CD14-positive monocyte (primary cell): ENCODE data around the gene HPGDS. TPM values are rescaled to one million over a fixed set of nuclear protein-coding genes. Genes with fewer than 3 reads are reported as not detected.
A peak's percentile ranks its signal among the peaks of the same experiment; 100 is the strongest.

Experiments used
- DNase-seq, 3 donors: peaks; one replicate each; pipeline ENCODE4 v3.0.0-alpha.2; 2011 to 2022
- H2AFZ ChIP-seq: 2 replicates; pipeline ENCODE4 v1.6.0; 2012; ENCODE audit warnings: mild to moderate bottlenecking, low read depth, low read length, inconsistent platforms; ENCODE audit not compliant: insufficient read depth, poor library complexity, severe bottlenecking
- H3K27ac ChIP-seq, 2 donors: 1 replicate in 1 of 2; 2 replicates in 1 of 2; pipeline ENCODE4 v1.5.1; 2012 to 2013; ENCODE audit warnings: low read length in 2 of 2, control low read depth in 1 of 2, inconsistent platforms in 1 of 2, low read depth in 1 of 2, mild to moderate bottlenecking in 1 of 2
- H3K27me3 ChIP-seq, 2 donors: one replicate each; pipeline versions ENCODE4 v1.6.0 to v1.6.1; 2011 to 2013; ENCODE audit warnings: low read length in 2 of 2; ENCODE audit not compliant: control insufficient read depth in 2 of 2, insufficient read depth in 2 of 2
- H3K36me3 ChIP-seq, 2 donors: replicated peaks in 1 of 2; 1 replicate in 1 of 2; 2 replicates in 1 of 2; pipeline versions ENCODE4 v1.5.1 to v1.6.1; 2012 to 2013; ENCODE audit warnings: low read length in 2 of 2, control low read depth in 1 of 2, inconsistent platforms in 1 of 2, mild to moderate bottlenecking in 1 of 2; ENCODE audit not compliant: insufficient read depth in 2 of 2, control insufficient read depth in 1 of 2
- H3K4me1 ChIP-seq, 2 donors: 1 replicate in 1 of 2; 2 replicates in 1 of 2; pipeline versions ENCODE4 v1.5.1 to v1.6.1; 2012 to 2013; ENCODE audit warnings: low read length in 2 of 2, control low read depth in 1 of 2, inconsistent platforms in 1 of 2, mild to moderate bottlenecking in 1 of 2, moderate library complexity in 1 of 2; ENCODE audit not compliant: insufficient read depth in 2 of 2, control insufficient read depth in 1 of 2
- H3K4me2 ChIP-seq: replicated peaks from 2 replicates; pipeline ENCODE3; 2012; ENCODE audit warnings: low read length, moderate library complexity, mild to moderate bottlenecking; ENCODE audit not compliant: poor library complexity, severe bottlenecking; ENCODE audit errors: extremely low read depth
- H3K4me3 ChIP-seq, 3 experiments: fragments of 200-600 bp in 1 of 3; sonication (generic) in 1 of 3; replicated peaks in 1 of 3; 1 replicate in 2 of 3; 2 replicates in 1 of 3; pipeline ENCODE4 v1.5.1; 2011 to 2013; ENCODE audit warnings: low read length in 3 of 3, mild to moderate bottlenecking in 3 of 3, control low read depth in 2 of 3, low read depth in 2 of 3, inconsistent platforms in 1 of 3, moderate library complexity in 1 of 3
- H3K79me2 ChIP-seq: 2 replicates; pipeline ENCODE4 v1.6.0; 2012; ENCODE audit warnings: mild to moderate bottlenecking, control low read depth, inconsistent platforms, low read length, moderate library complexity; ENCODE audit not compliant: insufficient read depth
- H3K9ac ChIP-seq: 2 replicates; pipeline ENCODE4 v1.6.0; 2017; ENCODE audit warnings: low read length, mild to moderate bottlenecking; ENCODE audit not compliant: insufficient read depth, poor library complexity, severe bottlenecking
- H3K9me3 ChIP-seq, 2 donors: replicated peaks in 1 of 2; 1 replicate in 1 of 2; 2 replicates in 1 of 2; pipeline versions ENCODE4 v1.5.1 to v1.6.1; 2012 to 2013; ENCODE audit warnings: low read length in 2 of 2, control low read depth in 1 of 2; ENCODE audit not compliant: control insufficient read depth in 1 of 2, insufficient read depth in 1 of 2
- H4K20me1 ChIP-seq: 2 replicates; pipeline ENCODE4 v1.6.0; 2012; ENCODE audit warnings: mild to moderate bottlenecking, low read length, control low read depth, moderate library complexity; ENCODE audit not compliant: insufficient read depth
- H3K27ac Mint-ChIP-seq, 7 donors: one replicate each; pipeline ENCODE4 v1.8.0; 2020; ENCODE audit warnings: mild to moderate bottlenecking in 7 of 7, mixed read lengths in 7 of 7, moderate library complexity in 6 of 7, inconsistent platforms in 2 of 7
- H3K27me3 Mint-ChIP-seq, 3 donors: one replicate each; pipeline ENCODE4 v1.8.0; 2021 to 2022; ENCODE audit warnings: low read depth in 3 of 3, mild to moderate bottlenecking in 3 of 3, mixed read lengths in 3 of 3, moderate library complexity in 3 of 3, inconsistent platforms in 1 of 3
- H3K36me3 Mint-ChIP-seq, 2 donors: one replicate each; pipeline ENCODE4 v1.8.0; 2020; ENCODE audit warnings: mixed read lengths in 2 of 2, inconsistent platforms in 1 of 2, mild to moderate bottlenecking in 1 of 2
- H3K4me1 Mint-ChIP-seq: one replicate; pipeline ENCODE4 v1.8.0; 2020; ENCODE audit warnings: mild to moderate bottlenecking, mixed read lengths
- H3K4me3 Mint-ChIP-seq, 2 donors: one replicate each; pipeline ENCODE4 v1.8.0; 2020; ENCODE audit warnings: mild to moderate bottlenecking in 2 of 2, mixed read lengths in 2 of 2, moderate library complexity in 1 of 2
- H3K9me3 Mint-ChIP-seq, 7 donors: one replicate each; pipeline ENCODE4 v1.8.0; 2020 to 2022; ENCODE audit warnings: mixed read lengths in 7 of 7, mild to moderate bottlenecking in 6 of 7, moderate library complexity in 6 of 7, inconsistent platforms in 2 of 7
- CTCF ChIP-seq: fragments of 200-600 bp; IDR thresholded peaks from one replicate; pipeline ENCODE4 v1.8.0; 2022; ENCODE audit warnings: antibody characterized with exemption, mild to moderate bottlenecking
- WGBS: methylation state at CpG from one replicate; pipeline ENCODE4 v1.1.5; 2013; ENCODE audit warnings: missing lambda C conversion rate; ENCODE audit not compliant: insufficient coverage; 5-methylcytosine and 5-hydroxymethylcytosine counted together
- intact Hi-C, 2 donors: fragments of 100-400 bp; cut with micrococcal nuclease; formaldehyde crosslinking; loops; one replicate each; pipeline versions ENCODE4 v1.15.0 to v1.15.1; 2023
- polyA plus RNA-seq, 3 donors: library from polyadenylated mRNA; depleted of rRNA in 1 of 3; unstranded in 2 of 3; stranded (reverse) in 1 of 3; fragments of 300-500 nt in 2 of 3; fragments of >200 nt in 1 of 3; fragmentation: Illumina TruSeq in 2 of 3; gene quantifications; 1 replicate in 2 of 3; 2 replicates in 1 of 3; pipeline ENCODE4 v1.2.3, GENCODE V29; 2012 to 2021

The HPGDS gene
- polyA plus RNA-seq, 3 donors, result 0.05 to 0.30 TPM; not detected in 1

GRCh38 chr4:94278781-94279180, 63.9 kb downstream of the HPGDS start:
- Mint-ChIP-seq H3K27ac (peak overlapping the region in 1 of 7 donors; percentile 16), H3K36me3 (peaks cover 63 to 65% of the 10 kb centered on the region in 2 donors), H3K4me1 (no peaks in the 10 kb centered on the region), H3K27me3 (no peaks in the 10 kb centered on the region), H3K9me3 (peaks cover 0 to 5% (median 0%) of the 10 kb centered on the region in 7 donors), H3K4me3 (no peak overlapping the region)
- no peak for DNase-seq
- H3K4me2 ChIP-seq, result no peak overlapping the region
- H3K9me3 ChIP-seq, result no peaks in the 10 kb centered on the region
- H4K20me1 ChIP-seq, result no peaks in the 10 kb centered on the region
- H3K9ac ChIP-seq, result no peak overlapping the region
- H2AFZ ChIP-seq, result no peak overlapping the region
- intact Hi-C loops, result no loop called here
- peaks cover 74 to 91% of the 10 kb centered on the region in 2 donors for H3K36me3 ChIP-seq
- TF ChIP-seq CTCF, result no peak
- no peaks in the 10 kb centered on the region for H3K79me2 ChIP-seq
- H3K4me1 ChIP-seq, result no peaks in the 10 kb centered on the region
- no CpG with 5 or more reads among the region's 2 CpGs for WGBS
- no peaks in the 10 kb centered on the region for H3K27me3 ChIP-seq
- no peak overlapping the region for H3K27ac ChIP-seq
- no peak overlapping the region for H3K4me3 ChIP-seq

- H3K4me3 ChIP-seq, result no peak overlapping the region
- H3K27me3 ChIP-seq, result no peaks in the 10 kb centered on the region
- H3K4me3 Mint-ChIP-seq, result no peak overlapping the region
- no peaks in the 10 kb centered on the region for H3K4me1 ChIP-seq
- H3K79me2 ChIP-seq, result no peaks in the 10 kb centered on the region
- H3K27ac Mint-ChIP-seq, result no peak overlapping the region
- DNase-seq, result no peak
- no peak overlapping the region for H3K9ac ChIP-seq
- peaks cover 73 to 90% of the 10 kb centered on the region in 2 donors for H3K36me3 ChIP-seq
- H3K4me1 Mint-ChIP-seq, result no peaks in the 10 kb centered on the region
- intact Hi-C loops, result no loop called here
- whole genome bisulfite sequencing, result no CpG with 5 or more reads among the region's 3 CpGs
- H3K27me3 Mint-ChIP-seq, result no peaks in the 10 kb centered on the region
- no peak overlapping the region for H3K27ac ChIP-seq
- peaks cover 61 to 62% of the 10 kb centered on the region in 2 donors for H3K36me3 Mint-ChIP-seq
- no peak overlapping the region for H3K4me2 ChIP-seq
- H2AFZ ChIP-seq, result no peak overlapping the region
- H4K20me1 ChIP-seq, result no peaks in the 10 kb centered on the region
- no peaks in the 10 kb centered on the region for H3K9me3 ChIP-seq
- TF ChIP-seq CTCF, result no peak
- H3K9me3 Mint-ChIP-seq, result peaks cover 0 to 5% (median 0%) of the 10 kb centered on the region in 7 donors
Observed at GRCh38 chr4:94277534-94277933, 65.1 kb downstream of the HPGDS start.
